ENCODE data around the gene KRT14.

DNA sequence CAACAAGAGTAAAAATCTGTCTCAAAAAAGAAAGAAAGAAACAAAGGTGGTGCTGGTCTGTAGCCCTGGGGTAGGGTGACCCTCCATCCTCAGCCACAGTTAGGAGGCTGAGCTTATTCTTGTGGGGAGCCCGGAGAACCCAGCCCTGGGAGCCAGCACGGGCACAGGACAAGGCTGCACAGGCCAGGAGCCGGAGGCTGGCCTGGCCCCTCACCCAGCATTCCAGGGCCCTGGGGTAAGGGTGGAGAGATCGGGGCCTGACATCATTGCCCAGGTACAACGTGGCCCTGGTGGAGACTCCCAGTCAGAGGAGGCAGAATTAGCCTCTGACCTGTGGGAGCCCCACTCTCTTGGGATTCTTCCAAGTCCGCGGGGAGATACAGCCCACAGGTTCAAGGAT is 47.9 kb upstream of the KRT14 start:
- TF ChIP-seq EP300 (IDR thresholded peaks at IDR 0.05) (no peak), CTCF (IDR thresholded peaks at IDR 0.05) (no peak)
